ENCODE results near the gene COG2. TPM values are rescaled to one million over a fixed set of nuclear protein-coding genes. Genes with fewer than 3 reads are reported as not detected.

Gene COG2
- total and polyA plus RNA-seq, 2 of the 13 experiments (the other 11 are each of a cell fraction or from before 2014, with no cell fraction given), result 16.8 to 36.3 TPM

GRCh38 chr1:230642263-230642959, at the start of gene COG2 (continued):
- TF ChIP-seq DDIT3 (CRISPR knock-in tag; IDR thresholded peaks at IDR 0.05) (no peak), ISX (CRISPR knock-in tag; conservative IDR thresholded peaks at IDR 0.05) (no peak), ZFP37 (CRISPR knock-in tag; IDR thresholded peaks at IDR 0.05; ENCODE audit: borderline replicate concordance) (0 out of 2 replicates have a peak, but pooled peaks have one; percentile 77), MED1 (CRISPR knock-in tag; IDR thresholded peaks at IDR 0.05) (peak; percentile 87), NFE2 (CRISPR knock-in tag; IDR thresholded peaks at IDR 0.05) (no peak), GATA4 (IDR thresholded peaks at IDR 0.05; ENCODE audit: borderline replicate concordance, low read depth) (no peak), SRY (CRISPR knock-in tag; IDR thresholded peaks at IDR 0.05) (peak; percentile 90; the same call in 1 of the 2 replicates), MED8 (CRISPR knock-in tag; IDR thresholded peaks at IDR 0.05; ENCODE audit: insufficient replicate concordance) (peak; percentile 93), ARNT (IDR thresholded peaks at IDR 0.05) (no peak), EHMT2 (IDR thresholded peaks at IDR 0.05; ENCODE audit: borderline replicate concordance, low read depth, low read length) (no peak), ZNF556 (CRISPR knock-in tag; IDR thresholded peaks at IDR 0.05; ENCODE audit: borderline replicate concordance) (peak; percentile 97), KLF13 (CRISPR knock-in tag; IDR thresholded peaks at IDR 0.05) (0 out of 2 replicates have a peak, but pooled peaks have one; percentile 39), ZC3H4 (CRISPR knock-in tag; IDR thresholded peaks at IDR 0.05; ENCODE audit: borderline replicate concordance) (no peak), ZNF275 (CRISPR knock-in tag; IDR thresholded peaks at IDR 0.05; ENCODE audit: borderline replicate concordance) (peak; percentile 97)
- TF ChIP-seq, protein P1, sequence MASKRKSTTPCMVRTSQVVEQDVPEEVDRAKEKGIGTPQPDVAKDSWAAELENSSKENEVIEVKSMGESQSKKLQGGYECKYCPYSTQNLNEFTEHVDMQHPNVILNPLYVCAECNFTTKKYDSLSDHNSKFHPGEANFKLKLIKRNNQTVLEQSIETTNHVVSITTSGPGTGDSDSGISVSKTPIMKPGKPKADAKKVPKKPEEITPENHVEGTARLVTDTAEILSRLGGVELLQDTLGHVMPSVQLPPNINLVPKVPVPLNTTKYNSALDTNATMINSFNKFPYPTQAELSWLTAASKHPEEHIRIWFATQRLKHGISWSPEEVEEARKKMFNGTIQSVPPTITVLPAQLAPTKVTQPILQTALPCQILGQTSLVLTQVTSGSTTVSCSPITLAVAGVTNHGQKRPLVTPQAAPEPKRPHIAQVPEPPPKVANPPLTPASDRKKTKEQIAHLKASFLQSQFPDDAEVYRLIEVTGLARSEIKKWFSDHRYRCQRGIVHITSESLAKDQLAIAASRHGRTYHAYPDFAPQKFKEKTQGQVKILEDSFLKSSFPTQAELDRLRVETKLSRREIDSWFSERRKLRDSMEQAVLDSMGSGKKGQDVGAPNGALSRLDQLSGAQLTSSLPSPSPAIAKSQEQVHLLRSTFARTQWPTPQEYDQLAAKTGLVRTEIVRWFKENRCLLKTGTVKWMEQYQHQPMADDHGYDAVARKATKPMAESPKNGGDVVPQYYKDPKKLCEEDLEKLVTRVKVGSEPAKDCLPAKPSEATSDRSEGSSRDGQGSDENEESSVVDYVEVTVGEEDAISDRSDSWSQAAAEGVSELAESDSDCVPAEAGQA (IDR thresholded peaks at IDR 0.05; ENCODE audit: low read depth), result peak; percentile 84
- TF ChIP-seq, protein P1 (CRISPR knock-in tag; IDR thresholded peaks at IDR 0.05; ENCODE audit: borderline replicate concordance), result no peak
- TF ChIP-seq, protein P2, sequence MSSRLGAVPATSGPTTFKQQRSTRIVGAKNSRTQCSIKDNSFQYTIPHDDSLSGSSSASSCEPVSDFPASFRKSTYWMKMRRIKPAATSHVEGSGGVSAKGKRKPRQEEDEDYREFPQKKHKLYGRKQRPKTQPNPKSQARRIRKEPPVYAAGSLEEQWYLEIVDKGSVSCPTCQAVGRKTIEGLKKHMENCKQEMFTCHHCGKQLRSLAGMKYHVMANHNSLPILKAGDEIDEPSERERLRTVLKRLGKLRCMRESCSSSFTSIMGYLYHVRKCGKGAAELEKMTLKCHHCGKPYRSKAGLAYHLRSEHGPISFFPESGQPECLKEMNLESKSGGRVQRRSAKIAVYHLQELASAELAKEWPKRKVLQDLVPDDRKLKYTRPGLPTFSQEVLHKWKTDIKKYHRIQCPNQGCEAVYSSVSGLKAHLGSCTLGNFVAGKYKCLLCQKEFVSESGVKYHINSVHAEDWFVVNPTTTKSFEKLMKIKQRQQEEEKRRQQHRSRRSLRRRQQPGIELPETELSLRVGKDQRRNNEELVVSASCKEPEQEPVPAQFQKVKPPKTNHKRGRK (CRISPR knock-in tag; IDR thresholded peaks at IDR 0.05), result no peak
- TF ChIP-seq, protein P3, sequence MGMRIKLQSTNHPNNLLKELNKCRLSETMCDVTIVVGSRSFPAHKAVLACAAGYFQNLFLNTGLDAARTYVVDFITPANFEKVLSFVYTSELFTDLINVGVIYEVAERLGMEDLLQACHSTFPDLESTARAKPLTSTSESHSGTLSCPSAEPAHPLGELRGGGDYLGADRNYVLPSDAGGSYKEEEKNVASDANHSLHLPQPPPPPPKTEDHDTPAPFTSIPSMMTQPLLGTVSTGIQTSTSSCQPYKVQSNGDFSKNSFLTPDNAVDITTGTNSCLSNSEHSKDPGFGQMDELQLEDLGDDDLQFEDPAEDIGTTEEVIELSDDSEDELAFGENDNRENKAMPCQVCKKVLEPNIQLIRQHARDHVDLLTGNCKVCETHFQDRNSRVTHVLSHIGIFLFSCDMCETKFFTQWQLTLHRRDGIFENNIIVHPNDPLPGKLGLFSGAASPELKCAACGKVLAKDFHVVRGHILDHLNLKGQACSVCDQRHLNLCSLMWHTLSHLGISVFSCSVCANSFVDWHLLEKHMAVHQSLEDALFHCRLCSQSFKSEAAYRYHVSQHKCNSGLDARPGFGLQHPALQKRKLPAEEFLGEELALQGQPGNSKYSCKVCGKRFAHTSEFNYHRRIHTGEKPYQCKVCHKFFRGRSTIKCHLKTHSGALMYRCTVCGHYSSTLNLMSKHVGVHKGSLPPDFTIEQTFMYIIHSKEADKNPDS (CRISPR knock-in tag; IDR thresholded peaks at IDR 0.05), result peak; percentile 74; the same call in 1 of the 2 replicates
